ENCODE measurements around the gene KCNG4.
"Not testable (repeated sequence)": the region's sequence is repeated elsewhere in the genome, so short reads cannot be mapped to it uniquely, and the experiment has no call there.

KCNG4 gene

DNA sequence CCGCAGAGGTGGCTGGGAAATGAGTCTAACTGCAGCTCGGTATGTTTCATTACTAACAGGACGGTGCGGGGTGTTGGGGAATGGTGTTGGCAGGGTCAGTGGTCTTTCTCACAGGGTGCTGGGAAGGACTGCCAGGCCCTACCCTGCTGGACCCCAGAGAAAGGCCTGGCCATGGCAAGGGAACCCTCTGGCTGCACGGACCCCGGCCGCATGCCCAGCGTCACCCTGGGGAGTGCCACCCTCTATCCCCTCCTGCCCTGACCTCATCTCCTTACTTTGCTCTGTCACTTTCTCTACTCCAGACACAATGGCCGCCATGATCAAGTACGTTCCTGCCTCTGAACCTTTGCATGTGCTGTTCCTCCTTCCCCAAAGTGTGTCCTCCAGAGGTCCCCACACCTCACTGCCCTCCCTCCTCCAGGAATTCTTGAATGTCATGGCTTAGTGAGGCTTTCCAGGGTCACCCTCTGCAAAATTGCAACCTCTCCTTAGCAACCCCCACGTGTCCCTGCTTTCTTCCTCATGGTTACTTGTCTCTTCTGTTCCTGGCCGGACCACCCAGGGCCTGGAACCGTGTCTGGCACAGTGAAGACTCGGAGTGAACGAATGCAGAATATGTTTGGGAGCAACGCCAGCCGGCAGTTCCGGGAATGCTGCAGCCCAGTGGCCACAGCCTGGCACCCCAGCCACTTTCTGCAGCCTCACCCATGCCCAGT is 33.7 kb downstream of the KCNG4 start:
- no peak for DNase-seq (ENCODE audit: low spot score)

DNA sequence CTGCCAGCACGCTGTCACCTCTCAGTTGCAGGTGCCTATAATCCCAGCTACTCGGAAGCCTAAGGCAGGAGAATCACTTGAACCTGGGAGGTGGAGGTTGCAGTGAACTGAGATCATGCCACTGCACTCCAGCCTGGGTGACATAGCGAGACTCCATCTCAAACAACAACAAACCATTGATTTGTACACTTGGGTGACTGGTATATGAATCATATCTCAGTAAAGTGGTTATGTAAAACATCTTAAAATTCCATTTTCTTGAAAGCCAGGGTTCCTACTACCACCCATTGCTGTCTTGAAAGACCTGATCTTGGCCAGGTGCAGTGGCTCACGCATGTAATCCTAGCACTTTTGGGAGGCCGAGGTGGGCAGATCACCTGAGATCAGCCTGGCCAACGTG is 34.7 kb downstream of the KCNG4 start:
- DNase-seq (ENCODE audit: low spot score), result not testable (repeated sequence)

DNA sequence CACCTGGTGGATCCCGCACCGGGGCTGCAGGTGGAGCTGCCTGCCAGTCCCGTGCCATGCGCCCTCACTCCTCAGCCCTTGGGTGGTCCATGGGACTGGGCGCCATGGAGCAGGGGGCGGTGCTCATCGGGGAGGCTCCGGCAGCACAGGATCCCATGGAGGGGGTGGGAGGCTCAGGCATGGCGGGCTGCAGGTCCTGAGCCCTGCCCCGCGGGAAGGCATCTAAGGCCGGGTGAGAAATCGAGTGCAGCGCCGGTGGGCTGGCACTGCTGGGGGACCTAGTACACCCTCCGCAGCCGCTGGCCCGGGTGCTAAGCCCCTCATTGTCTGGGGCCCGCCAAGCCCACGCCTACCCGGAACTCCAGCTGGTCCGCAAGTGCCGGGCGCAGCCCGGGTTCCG is 35.3 kb downstream of the KCNG4 start:
- DNase-seq (ENCODE audit: low spot score), result not testable (repeated sequence)

DNA sequence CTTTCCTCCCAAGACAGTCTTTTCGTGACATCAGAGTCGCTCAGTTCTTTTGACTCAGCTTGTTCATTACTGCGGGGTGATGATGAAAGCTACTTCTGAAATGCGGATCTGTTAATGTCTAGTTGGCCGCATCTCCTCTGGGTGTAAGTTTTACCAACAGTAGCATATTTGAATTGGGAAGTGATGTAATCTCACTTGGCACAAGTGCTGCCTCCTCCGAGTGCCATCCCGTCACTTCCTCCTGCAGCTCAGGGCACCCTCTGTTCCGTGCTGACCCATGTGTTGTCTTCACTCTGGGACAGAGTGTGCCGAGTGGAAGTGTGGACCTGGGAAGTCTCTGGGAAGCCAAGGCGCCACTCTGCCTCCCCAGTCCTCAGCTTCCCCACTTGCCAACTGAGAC is 40.0 kb downstream of the KCNG4 start:
- DNase-seq (ENCODE audit: low spot score), result no peak

DNA sequence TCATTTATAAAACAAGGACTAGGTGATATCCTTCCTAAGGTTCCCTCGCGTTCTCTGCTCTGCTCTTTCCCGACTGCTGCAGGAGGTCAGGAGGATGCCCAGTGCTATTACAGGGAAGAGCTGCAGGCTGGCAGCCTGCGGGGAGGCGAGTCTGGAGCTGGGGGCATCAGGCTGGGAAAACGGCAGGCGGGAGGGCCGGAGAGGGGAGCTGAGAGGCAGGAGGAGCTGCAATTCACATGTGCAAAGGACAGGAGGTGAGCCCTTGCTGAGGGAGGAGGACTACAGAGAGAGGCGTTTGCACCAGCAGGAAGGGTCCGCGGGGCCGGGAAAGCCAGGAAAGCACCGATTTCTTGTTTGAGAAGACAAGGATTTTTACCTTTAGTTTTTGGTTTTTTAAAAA is 40.7 kb downstream of the KCNG4 start:
- DNase-seq (ENCODE audit: low spot score), result no peak

DNA sequence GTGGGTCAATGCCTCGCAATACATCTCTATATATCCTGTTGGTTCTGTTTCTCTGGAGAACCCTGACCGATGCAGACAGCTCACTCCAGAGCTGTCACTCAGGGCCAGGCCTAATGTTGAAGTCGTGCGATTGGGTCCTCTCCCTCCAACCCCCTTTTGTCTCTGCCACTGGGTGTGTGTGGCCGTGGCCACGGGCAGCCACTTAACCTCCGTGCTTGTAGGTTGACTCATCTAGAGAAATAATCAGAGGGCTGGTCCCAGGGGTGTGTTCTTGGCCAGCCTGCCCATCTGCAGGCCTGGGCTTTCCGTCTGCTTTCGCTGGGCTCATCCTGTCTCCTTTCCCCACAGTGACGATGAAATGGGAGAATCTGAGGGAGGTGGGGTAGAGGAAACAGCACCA is 41.4 kb downstream of the KCNG4 start:
- no peak for DNase-seq (ENCODE audit: low spot score)

DNA sequence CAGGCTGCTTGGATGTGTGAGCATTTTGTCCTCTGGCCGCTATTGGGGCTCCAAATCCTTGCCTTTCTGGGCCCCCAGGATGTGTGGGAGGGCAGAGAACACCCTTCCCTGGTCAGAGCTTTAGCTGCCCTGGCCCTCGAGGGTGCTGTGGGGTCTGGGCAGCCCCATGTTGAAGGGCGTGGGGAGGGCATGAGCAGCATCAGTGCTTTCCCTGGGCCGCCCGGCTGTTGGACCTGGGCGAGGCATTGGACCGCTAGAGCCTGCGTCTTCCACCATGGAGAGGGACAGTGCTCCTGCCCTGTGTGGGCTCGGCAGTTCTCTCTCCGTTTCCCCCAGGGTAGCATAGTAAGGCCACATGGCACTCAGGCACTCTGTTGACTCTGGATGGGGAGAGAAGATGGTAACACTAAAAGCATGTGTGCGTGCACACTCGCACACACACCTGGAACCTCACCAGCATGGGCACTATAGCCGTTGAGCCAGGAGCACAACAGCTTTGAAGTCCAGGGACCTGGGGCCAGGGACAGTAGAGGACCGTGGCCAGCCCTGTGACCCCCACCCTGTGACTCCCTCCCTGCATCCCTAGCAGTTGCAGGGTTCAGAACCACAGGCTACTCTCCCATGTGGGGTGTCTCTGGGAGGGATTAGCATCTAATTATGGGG is 42.2 kb downstream of the KCNG4 start:
- no peak for DNase-seq (ENCODE audit: low spot score)

DNA sequence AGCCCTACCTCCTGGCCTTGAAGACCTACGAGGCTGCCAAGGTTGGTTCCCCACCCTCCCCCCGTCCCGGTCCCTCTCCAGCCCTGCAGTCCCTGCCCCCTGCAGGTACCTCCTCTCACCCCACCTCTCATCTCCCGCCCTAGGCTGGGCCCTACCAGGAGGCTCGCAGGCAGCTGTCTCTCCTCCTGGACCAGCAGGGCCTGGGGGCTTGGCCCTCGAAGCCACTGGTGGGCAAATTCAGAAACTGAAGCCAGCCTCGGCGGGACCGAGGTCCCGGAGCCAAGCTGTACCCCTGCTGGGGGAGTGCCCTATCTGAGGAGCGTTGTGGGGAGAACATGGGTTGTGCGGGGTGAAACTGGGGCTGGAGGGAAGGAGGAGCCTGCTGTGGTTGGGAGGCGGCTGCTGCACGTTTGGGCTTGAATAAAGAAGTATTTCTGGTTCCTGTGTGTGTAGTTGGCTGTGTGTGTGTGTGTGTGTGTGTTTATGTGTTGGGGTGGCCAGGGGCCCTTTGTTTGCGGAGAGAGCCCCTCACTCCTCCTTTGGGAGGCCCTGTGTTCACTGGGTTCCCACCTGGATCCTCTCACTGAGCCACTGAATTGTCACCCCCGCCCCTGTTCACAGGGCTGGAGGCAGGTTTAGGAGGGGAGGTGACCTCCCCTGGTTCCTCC is 43.0 kb downstream of the KCNG4 start:
- DNase-seq (ENCODE audit: low spot score), result no peak

DNA sequence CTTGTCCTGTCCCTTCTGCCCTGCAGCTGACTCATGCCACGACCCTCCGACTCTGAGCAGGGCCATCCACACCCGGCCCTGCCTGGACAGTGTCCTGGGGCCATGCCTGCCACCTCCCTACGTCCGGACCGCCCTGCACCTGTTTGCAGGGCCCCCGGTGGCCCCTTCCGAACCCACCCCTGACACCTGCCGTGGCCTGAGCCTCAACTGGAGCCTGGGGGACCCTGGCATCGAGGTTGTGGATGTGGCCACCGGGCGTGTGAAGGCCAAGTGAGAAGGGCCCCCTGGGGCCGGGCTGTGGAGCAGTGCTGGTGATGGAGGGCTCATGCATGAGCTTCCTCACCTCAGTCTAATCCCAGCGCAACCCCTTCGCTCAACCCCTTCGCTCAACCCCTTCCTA is 43.7 kb downstream of the KCNG4 start:
- DNase-seq (ENCODE audit: low spot score), result no peak

DNA sequence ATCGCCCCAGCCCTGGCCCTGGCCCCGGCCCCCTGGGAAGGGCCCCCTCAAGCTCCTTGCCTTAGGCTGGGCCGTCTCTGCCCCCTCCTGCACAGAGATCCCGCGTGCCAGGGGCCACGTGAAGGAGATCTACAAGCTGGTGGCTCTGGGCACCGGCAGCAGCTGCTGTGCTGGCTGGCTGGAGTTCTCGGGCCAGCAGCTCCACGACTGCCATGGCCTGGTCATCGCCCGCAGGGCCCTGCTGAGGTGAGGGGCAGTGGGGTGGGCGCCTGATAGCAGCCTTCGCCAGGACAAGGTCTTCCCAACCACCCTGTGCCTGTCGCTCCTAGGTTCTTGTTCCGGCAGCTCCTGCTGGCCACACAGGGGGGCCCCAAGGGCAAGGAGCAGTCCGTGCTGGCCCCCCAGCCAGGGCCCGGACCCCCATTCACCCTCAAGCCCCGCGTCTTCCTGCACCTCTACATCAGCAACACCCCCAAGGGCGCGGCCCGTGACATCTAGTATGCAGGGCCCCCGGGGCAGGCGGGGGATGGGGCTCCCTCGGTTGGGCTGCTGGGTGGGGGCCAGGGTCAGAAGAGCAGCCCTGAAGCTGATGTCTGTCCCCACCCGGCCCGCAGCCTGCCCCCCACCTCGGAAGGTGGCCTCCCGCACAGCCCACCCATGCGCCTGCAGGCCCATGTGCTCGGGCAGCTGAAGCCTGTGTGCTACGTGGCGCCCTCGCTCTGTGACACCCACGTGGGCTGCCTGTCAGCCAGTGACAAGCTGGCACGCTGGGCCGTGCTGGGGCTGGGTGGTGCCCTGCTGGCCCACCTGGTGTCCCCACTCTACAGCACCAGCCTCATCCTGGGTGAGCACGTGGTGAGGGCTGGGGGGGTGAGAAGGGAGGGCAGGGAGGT is 44.4 kb downstream of the KCNG4 start:
- no peak for DNase-seq (ENCODE audit: low spot score)

DNA sequence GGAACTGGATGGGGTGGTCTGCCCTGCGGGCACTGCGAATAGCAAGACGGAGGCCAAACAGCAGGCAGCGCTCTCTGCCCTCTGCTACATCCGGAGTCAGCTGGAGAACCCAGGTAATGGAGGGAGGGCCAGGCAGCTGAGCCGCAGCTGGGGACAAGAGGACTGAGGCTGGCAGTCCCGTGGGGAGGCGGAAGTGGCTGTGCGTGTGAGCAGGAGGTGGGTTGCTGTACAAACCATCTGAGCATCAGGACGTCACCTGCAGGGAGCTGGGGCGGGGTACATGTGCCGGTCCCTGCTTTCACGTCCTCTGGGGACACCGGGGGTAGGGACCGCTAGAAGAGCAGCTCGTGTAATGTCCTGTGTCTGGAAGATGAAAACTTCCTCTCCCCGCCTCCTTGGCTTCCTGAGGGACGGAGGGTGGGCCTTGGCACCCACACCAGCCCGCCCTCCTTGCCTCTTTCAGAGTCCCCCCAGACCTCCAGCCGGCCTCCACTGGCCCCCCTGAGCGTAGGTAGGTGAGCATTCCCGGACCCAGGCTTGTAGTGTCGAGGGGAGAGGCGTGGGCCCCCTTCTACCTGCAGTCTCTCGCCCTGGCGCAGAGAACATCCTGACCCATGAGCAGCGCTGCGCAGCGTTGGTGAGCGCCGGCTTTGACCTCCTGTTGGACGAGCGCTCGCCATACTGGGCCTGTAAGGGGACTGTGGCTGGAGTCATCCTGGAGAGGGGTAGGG is 45.2 kb downstream of the KCNG4 start:
- peak; percentile 53 for DNase-seq (ENCODE audit: low spot score)

DNA sequence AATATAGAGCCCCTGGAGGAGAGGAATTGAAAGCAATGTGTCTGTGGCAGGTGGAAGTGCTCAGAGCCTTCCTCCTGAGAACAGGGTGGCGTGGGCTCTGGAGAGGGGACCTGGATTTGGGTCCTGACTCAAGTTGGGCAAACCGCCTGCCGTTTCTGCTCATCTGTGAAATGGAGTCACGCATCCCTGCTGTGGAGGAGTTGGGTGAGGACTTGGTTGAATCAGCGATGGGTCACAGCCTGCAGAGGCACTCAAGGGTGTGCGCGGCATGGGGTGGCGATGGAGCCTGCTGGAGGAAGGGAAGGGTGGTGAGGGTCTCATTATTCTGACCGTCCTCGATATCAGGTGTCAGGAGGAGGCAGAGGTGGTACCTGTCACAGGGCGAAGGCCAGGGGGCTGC is 45.8 kb downstream of the KCNG4 start:
- DNase-seq (ENCODE audit: low spot score), result no peak

DNA sequence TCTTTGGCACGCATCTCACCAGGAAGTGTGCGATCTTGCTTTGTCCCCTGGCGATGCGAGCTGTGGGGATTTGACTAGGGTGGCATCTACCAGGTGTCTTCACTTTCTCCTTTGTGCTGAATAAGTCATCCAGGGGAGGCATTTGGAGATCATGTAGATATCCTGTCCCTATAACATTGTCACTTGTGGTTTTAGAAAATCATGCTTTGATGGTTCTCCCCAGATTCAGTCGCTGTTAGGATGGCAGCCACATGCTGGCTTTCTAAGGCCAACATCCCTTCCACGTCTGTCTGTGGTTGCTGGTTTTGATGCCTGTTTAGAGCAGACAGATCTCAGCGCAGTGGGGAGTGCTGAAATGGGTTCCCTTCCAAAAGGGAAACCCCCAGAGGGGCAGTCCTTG is 46.3 kb downstream of the KCNG4 start:
- no peak for DNase-seq (ENCODE audit: low spot score)

DNA sequence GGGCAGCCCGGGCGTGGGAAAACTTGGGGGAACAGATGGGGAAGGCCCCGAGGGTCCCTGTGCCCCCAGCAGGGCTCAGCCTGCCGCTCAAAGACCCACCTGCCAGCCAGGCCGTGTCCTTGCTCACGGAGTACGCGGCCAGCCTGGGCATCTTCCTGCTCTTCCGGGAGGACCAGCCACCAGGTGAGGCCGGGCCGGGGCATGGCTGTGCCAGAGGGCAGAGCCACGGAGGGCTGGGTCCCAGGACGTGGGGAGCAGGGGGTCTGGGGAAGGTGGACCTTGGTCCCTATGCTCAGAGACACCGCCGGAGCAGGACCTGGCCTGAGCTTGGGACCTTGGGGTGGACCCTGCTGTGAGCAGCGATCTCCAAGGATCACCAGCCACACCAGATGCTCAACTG is 48.3 kb downstream of the KCNG4 start:
- no peak for DNase-seq (ENCODE audit: low spot score)

DNA sequence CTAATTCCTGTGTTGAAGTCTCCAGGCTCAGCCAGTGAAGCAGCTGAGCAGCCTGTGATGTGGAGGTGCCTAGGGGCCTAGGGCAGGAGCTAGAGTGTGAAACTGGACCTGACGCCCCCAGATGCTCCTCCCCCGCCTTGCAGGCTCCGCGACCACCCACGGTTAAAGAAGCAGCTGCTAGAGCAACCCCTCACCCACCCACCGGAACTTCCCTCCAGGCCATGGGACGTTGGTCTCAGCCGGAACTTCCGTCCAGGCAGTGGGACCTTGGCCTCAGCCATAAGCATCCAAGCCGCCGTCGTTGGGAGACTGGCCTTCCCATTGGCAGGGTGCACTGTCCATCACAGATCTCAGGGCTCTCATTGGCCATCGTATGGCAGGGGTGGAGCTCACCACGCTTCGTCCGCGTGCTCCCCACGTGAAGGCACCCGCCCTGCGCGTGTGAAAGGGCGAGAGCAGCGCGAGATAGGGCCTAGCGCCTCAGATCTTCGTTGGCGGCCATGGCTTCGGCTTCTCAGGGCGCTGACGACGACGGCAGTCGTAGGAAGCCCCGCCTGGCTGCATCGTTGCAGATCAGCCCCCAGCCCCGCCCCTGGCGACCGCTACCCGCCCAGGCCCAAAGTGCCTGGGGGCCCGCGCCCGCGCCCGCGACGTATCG is 49.0 kb downstream of the KCNG4 start, which contains the start of gene ADAD2:
TSS of gene ADAD2 (plus strand) at position 427 of the 658 bp plus-strand sequence. CDS start at position 501, 74 bp downstream.
- DNase-seq (ENCODE audit: low spot score), result no peak

DNA sequence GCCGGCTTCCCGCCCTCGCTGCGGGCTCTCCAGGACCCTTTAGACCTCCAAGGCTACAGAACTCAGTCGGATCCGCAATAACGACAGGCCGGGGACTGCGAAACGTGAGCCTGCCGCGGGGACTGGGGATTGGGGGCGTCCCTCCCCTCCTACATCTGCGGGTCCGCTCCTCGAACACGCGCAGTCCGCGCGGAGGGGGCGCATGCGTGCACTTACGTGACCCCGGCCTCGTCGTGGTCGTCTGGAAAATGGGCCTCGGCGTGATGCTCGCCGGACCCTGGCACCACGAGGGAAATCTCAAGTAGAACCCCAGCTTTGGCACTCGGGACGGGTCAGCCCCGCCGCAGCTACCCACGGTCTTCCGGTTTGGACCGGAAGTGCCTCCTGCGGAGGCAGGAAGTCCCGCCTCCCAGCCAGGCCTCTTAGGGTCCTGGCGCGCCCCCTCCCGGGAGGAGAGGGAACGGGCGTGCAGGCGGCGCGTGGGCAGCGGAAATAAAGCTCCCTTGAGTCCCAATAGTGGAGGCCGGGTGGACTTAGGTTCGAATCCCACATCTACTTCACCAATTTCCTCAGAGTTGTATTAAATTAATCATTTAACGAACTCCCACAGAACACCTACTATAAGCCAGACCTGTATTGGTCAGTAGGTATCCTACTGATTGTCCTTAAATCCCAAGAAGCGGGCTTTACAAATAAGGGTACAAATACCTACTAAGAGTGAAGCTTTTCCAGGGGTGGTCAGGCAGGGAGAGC is 53.0 kb downstream of the KCNG4 start, which contains the start of gene TAF1C:
TSS of gene TAF1C (minus strand) at position 373 of the 753 bp plus-strand sequence. CDS start 2,069 bp downstream, outside the sequence.
- DNase-seq (ENCODE audit: low spot score), result peak; percentile 95

DNA sequence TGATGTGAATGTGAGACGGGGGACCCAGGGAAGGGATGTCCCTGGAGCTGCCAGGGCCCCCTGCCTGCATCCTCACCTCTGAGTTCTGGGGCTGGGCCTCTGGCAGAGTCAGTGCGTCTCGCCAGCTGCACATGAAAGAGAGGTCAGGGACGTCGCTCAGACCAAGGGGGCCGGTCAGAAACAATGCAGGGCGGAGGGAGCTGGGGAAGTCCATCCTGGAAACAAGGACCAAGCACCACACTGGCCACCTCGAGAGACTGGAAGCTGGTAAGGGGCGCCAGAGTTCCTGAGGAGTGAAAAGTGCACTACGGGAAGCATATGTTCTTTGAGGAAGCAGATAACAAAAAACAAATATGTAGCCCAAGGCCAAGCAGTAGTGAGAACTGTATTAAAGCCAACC is 55.0 kb downstream of the KCNG4 start:
- DNase-seq (ENCODE audit: low spot score), result no peak

DNA sequence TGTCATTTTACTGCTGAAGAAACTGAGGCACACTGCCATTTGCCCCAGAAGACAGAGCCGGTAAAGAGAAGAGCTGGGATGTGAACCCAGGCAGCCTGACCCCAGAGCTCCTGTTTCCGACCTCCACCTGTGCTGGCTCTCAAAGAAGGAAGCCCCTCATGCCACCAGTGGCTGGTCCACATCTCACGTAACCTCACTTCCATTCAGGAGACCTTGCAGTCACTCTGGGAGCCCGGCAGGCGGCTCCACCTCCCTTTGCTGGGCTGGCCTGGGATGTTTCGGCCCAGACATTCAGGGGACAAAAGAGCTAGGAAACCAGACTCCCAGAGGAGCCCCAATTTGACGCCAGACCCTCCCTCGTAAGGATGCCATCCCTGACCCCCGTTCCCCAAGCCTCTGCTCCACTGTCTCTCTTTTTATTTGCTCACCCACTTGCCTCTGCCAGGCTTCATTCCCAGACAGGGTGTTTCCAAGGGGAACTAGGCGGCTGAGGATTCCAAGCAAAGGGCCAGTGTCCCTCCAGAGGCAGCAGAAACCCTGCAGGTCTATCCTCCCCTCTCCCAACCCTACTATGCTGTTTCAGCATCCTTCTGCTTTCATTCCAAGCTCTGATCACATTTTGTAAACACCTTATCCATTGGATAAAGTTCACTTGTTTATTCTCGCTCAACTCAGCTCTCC is 55.8 kb downstream of the KCNG4 start:
- DNase-seq (ENCODE audit: low spot score), result no peak

DNA sequence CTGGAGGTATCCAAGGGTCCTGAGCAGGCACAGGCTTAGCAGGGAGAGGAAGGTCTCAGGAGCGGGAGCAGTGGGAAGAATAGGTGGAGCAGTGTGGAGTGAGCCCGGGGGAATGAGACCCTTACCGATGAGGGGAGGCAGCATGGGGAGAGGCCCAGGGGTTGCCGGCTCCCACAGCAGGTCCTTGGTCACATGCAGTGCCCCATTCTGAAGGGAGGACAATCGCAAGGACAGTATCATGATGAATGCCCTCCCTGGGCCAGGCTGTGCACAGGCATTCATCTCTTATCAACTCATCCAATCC is 56.3 kb downstream of the KCNG4 start:
- no peak for DNase-seq (ENCODE audit: low spot score)
